ENCODE measurements around the gene DTWD1. TPM values are rescaled to one million over a fixed set of nuclear protein-coding genes. Genes with fewer than 3 reads are reported as not detected.
A peak's percentile ranks its signal among the peaks of the same experiment; 100 is the strongest.

Gene DTWD1
- total and polyA plus RNA-seq, 2 of the 13 experiments (the other 11 are each of a cell fraction or from before 2014, with no cell fraction given): 12.7 to 18.3 TPM

GRCh38 chr15:49675041-49675440 lies 54.2 kb downstream of the DTWD1 start (continued):
- no peak for TF ChIP-seq HNF1A (IDR thresholded peaks at IDR 0.05; ENCODE audit: low read depth)
- no peak for TF ChIP-seq HNF1A (CRISPR knock-in tag; IDR thresholded peaks at IDR 0.05; ENCODE audit: borderline replicate concordance)
- no peak for TF ChIP-seq LRRFIP1 (CRISPR knock-in tag; conservative IDR thresholded peaks at IDR 0.05)
- TF ChIP-seq ZNF569 (CRISPR knock-in tag; IDR thresholded peaks at IDR 0.05; ENCODE audit: borderline replicate concordance): no peak
- no peak for TF ChIP-seq SOX13 (IDR thresholded peaks at IDR 0.05)
- TF ChIP-seq SOX13 (CRISPR knock-in tag; conservative IDR thresholded peaks at IDR 0.05 in 1 of 2, IDR thresholded peaks at IDR 0.05 in 1 of 2): peak in 1 of 2 experiments; percentile 35; a peak in 1 of 4 replicates
- TF ChIP-seq HMG20B (CRISPR knock-in tag; conservative IDR thresholded peaks at IDR 0.05): no peak
- no peak for TF ChIP-seq ZBTB34 (CRISPR knock-in tag; IDR thresholded peaks at IDR 0.05)
- no peak for TF ChIP-seq SP2 (CRISPR knock-in tag; IDR thresholded peaks at IDR 0.05)
- no peak for TF ChIP-seq ZNF3 (CRISPR knock-in tag; IDR thresholded peaks at IDR 0.05)
- TF ChIP-seq ZNF337 (CRISPR knock-in tag; IDR thresholded peaks at IDR 0.05; ENCODE audit: borderline replicate concordance, low read depth): no peak

Measured in HepG2 (cell line).